HG02588 (cell line): ENCODE data around the gene SLC25A48.

Experiments
- ATAC-seq: cut with Tn5 transposase; IDR thresholded peaks from one replicate; pipeline ENCODE4 v1.9.1; 2021; ENCODE audit warnings: mild to moderate bottlenecking, moderate library complexity; ENCODE audit not compliant: unreplicated experiment

Gene SLC25A48

DNA sequence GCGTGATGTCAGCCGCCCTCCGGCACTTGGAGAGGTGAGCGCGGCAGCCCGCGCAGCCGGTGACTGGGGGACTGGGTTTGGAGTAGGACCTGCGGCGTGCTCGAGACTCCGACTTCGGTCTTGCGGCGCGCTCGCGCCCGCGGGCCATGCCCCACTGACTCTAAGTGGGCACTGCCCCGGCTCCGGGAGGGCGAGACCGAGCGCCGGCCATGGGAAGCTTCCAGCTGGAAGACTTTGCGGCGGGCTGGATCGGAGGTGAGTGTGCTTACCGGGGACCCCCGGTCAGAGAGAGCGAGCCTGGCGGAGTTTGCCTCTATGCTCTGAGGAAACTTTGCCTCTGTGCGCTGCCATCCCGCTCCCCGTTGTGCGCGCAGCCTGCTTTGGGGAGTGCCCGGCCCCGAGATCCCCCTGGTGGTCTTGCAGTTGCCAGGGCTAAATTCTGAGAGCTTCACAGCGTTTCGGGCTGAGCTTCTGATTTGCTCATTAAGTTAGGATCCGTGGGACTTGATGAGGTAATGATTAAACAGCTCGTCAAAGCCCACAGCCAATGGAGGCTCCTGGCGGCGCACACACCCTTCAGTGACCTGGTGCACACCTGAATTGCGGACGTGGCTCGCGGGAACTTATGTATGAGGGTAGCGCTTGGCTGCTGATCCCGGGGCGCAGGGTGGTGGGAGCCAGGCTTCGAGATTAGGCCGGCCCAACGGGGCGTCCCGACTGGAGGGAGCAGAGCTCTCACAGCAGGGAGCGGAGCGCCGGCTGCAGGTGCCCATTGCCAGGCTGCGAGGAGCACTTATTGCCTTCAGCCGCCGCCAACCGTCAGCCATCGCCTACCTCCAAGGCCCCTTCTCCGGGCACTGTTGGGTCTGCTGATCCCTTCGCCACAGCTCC lies at the start of gene SLC25A48:
Gene SLC25A48 (plus strand): TSS at position 25 of the 891 bp plus-strand sequence. CDS start 185 bp downstream, at position 210.
- ATAC-seq, result no peak

- no peak for ATAC-seq
These were observed 33.8 kb upstream of the SLC25A48 start for GRCh38 chr5:135800656-135801055.

DNA sequence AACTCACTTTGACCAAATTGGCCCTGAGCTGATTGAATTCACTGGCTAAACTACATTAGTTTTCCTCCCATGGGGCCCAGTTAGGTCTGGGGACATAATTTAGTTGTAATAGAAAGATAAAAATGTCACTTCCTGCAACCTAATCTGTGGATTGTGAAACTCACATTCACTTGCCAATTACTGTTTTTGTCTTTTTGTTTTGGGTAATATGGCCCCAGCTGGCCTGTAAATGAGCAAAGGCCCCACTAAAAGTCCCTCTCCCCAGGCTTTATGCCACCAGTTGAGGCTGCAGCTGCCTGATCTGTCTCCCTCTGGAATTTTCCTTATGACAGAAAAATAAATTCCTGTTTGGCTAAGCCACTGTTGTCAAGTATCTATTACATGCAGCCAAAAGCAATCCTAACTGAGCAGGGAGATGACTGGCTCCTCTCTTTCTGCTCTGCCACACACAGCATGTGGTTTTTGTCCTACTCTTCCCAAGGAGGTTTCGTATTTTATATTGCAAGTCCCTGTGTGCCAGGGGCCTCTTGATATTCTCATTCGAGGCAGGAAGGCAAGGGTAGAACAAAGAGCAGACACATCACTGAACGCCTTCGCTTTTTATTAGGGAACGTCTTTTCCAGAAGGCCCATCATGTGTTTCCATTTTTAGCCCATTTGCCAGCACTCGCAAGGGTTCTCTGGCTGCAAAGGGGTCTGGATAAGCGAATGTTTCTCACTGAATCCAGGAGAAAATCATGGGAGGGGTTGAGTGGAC lies 24.1 kb upstream of the SLC25A48 start:
- no peak for ATAC-seq

DNA sequence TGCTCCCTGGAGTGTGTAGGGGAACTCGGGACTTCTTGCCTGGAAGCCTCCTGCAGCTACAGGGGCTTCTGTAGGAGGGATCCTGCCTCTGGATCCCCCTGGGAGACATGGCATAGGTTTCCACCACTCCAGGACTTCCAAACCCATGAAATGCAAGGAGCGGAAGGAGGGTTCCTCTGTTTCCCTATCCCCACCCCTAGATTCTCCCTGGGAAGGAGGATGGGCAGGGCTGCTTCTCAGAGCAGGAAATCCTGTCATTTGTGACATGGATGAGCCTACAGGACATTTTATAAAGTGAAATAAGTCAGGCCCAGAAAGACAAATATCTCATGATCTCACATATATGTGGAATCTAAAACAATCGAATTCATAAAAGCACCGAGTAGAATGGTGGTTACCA lies 23.5 kb upstream of the SLC25A48 start:
- no peak for ATAC-seq

DNA sequence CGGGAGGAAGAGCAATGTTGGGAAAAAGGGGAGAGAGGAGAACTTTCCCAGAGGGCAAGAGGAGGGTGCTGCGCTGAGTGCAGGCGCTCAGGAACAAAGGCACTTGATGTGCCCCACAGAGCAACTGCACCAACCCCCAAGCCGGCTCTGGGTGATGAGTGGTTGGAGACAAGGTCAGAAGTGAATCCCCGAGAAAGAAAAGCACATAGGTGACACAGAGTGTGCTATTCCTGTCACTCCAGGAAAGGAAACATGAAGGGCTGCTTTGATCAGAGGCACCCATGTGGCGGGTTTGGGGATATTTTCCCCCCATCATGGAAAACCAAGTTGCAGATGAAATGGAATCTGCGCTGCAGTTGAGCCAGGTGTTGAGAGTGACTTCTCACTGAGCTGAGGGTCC lies 20.7 kb upstream of the SLC25A48 start:
- no peak for ATAC-seq

DNA sequence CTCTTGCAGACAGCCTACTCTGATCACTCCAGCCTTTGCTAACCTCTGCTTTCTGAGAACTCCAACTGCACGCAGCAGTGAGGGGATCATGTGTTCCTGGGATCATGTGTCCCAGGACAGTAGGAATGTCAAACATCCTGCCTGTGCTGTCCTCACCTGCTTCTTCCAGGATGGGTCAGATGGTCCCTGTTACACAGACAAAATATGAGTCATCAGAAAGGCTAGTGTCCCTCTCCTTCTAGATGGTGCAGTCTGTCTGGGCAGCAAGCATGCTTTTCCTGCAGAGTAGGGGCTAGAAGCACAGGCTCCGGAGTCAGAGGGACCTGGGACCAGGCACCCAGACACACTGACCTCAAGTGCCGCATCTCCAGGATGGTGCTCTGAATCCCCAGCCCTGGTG lies 20.1 kb upstream of the SLC25A48 start:
- no peak for ATAC-seq

DNA sequence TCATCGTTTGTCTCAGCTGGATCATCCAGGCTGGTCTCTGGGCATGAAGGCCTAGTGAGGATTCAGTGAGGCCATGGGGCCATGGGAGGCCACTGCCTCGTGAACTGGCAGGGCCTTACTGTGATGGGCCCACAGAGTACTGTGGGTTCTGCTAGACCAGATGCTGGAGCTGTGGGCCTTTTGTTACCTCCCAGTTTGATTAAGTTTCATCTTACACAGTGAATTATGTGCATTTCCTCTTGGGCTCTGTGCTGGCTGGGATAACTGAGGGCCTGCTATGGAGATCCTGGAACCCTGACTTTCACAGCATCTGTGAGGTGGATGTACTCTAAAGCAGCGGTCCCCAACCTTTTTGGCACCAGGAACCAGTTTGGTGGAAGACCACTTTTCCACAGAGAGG lies 19.7 kb upstream of the SLC25A48 start:
- ATAC-seq, result no peak

- ATAC-seq, result no peak
These were observed 13.2 kb upstream of the SLC25A48 start for GRCh38 chr5:135821061-135821801.

- no peak for ATAC-seq
These were observed 12.7 kb upstream of the SLC25A48 start for GRCh38 chr5:135821802-135822201.

- no peak for ATAC-seq
These were observed 12.2 kb upstream of the SLC25A48 start for GRCh38 chr5:135822286-135822685.

- no peak for ATAC-seq
These were observed 11.5 kb upstream of the SLC25A48 start for GRCh38 chr5:135822959-135823358.

- ATAC-seq, result no peak
These were observed 10.6 kb upstream of the SLC25A48 start for GRCh38 chr5:135823881-135824280.

GRCh38 chr5:135824541-135825041 lies 9.9 kb upstream of the SLC25A48 start:
- no peak for ATAC-seq

- ATAC-seq, result no peak
These were observed 8.9 kb upstream of the SLC25A48 start for GRCh38 chr5:135825373-135826220.

DNA sequence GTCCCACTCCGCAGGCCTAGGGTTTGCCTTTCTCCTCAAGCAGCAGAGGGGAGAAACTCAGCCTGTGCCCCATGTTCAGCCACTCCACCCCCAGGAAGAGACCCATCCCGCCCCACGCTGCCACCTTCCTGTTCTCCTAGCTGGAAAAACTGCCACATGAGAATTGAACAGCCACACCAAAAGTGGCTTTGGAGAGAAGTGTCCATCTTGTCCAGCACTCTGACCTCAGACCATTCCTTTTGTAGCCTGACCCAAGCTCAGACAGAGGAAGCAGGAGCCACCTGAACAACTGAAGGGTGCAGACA lies 8.3 kb upstream of the SLC25A48 start:
- no peak for ATAC-seq

GRCh38 chr5:135826994-135827671 lies 7.3 kb upstream of the SLC25A48 start:
- ATAC-seq, result no peak

DNA sequence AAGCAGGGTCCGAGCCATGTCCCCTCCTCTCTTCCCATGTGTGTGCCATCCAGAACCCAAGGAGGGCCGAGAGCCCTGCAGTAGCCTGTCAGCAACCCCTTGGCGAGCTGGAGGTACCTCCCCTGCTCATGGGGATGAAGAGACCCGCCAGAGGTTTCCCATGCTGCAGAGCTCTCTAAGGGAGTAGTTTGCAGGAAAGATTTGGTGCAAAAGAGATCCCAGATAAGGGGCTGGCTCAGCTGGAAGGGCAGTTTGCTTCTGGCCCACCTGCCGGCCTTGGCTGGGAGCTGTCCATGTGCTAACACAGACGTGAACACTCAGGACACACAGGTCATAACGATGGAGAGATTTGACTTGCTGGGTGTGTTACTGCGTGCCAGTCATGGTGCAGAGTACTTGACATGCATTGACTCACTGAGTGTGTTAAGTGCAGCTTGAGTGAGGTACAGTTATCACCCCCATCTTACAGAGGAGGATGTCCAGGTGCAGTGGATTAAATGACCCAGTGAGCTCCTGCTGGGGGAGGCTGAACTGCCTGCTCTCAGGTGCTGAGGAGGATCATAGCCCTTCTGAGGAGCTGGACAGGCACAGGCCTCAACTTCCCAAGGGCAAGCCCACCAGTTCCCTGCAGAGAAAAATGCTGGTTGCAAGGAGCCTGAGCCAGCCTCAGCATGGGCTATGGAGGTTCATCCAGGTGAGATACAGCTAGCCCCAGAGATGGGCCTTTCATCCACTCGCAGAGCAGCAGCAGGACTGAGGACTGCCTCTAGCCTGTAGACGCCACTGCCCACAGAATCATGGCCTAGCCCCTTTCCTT lies 6.3 kb upstream of the SLC25A48 start:
- ATAC-seq, result no peak

- no peak for ATAC-seq
These were observed 5.7 kb upstream of the SLC25A48 start for GRCh38 chr5:135828782-135829127.

- no peak for ATAC-seq
These were observed 5.3 kb upstream of the SLC25A48 start for GRCh38 chr5:135829179-135829578.
